CD4-positive, alpha-beta T cell (primary cell): ENCODE results near the gene ZNF331. TPM values are rescaled to one million over a fixed set of nuclear protein-coding genes. Genes with fewer than 3 reads are reported as not detected.

Experiments
- ATAC-seq: fragments of 200-7000 bp; cut with Tn5 transposase; one replicate; pipeline ENCODE4 v1.10.0; 2022; ENCODE audit warnings: mild to moderate bottlenecking; ENCODE audit not compliant: poor library complexity
- CTCF ChIA-PET: fragments of 350-600 bp; sonication (Branson Sonifier 250); formaldehyde crosslinking; loops from one replicate; lab custom pipeline; 2021; ENCODE audit warnings: antibody characterized with exemption, inconsistent platforms; lab: Charles Lee
- POLR2A ChIA-PET: fragments of 350-600 bp; sonication (Branson Sonifier 250); formaldehyde crosslinking; loops from one replicate; lab custom pipeline; 2021; ENCODE audit warnings: antibody characterized with exemption, inconsistent platforms; lab: Charles Lee
- DNase-seq, 14 experiments: peaks; one replicate each; pipeline ENCODE4 v3.0.0-alpha.2; 2013 to 2020; ENCODE audit warnings: mixed read lengths in 2 of 14
- H3K27ac ChIP-seq, 2 donors: one replicate each; pipeline versions ENCODE4 v1.5.1 to v1.7.0; 2013; ENCODE audit warnings: low read length in 2 of 2, low read depth in 1 of 2, mild to moderate bottlenecking in 1 of 2
- H3K27me3 ChIP-seq, 2 experiments: 1 replicate in 1 of 2; 2 replicates in 1 of 2; pipeline versions ENCODE4 v1.6.1 to v1.7.0; 2013; ENCODE audit warnings: low read length in 2 of 2, control low read depth in 1 of 2, mild to moderate bottlenecking in 1 of 2, moderate library complexity in 1 of 2; ENCODE audit not compliant: insufficient read depth in 2 of 2, control insufficient read depth in 1 of 2
- H3K36me3 ChIP-seq: one replicate; pipeline ENCODE4 v1.6.1; 2013; ENCODE audit warnings: low read length, control low read depth; ENCODE audit not compliant: insufficient read depth
- H3K4me1 ChIP-seq: one replicate; pipeline ENCODE4 v1.6.1; 2013; ENCODE audit warnings: low read length, control low read depth; ENCODE audit not compliant: insufficient read depth
- H3K4me3 ChIP-seq: one replicate; pipeline ENCODE4 v1.5.1; 2013; ENCODE audit warnings: mild to moderate bottlenecking, low read length, moderate library complexity
- H3K9me3 ChIP-seq, 2 experiments: 1 replicate in 1 of 2; 2 replicates in 1 of 2; pipeline versions ENCODE4 v1.6.1 to v1.7.0; 2013; ENCODE audit warnings: low read length in 2 of 2, mild to moderate bottlenecking in 2 of 2, control low read depth in 1 of 2, moderate library complexity in 1 of 2; ENCODE audit not compliant: control insufficient read depth in 1 of 2, insufficient read depth in 1 of 2
- H3K27ac Mint-ChIP-seq: one replicate; pipeline ENCODE4 v1.8.0; 2020; ENCODE audit warnings: mixed read lengths
- H3K27me3 Mint-ChIP-seq: one replicate; pipeline ENCODE4 v1.8.0; 2021; ENCODE audit warnings: mixed read lengths
- H3K36me3 Mint-ChIP-seq: one replicate; pipeline ENCODE4 v1.8.0; 2021; ENCODE audit warnings: low read depth, mixed read lengths
- H3K4me1 Mint-ChIP-seq: one replicate; pipeline ENCODE4 v1.8.0; 2021; ENCODE audit warnings: low read depth, mixed read lengths
- H3K4me3 Mint-ChIP-seq: one replicate; pipeline ENCODE4 v1.8.0; 2020; ENCODE audit warnings: mild to moderate bottlenecking, mixed read lengths
- H3K9me3 Mint-ChIP-seq: one replicate; pipeline ENCODE4 v1.8.0; 2020; ENCODE audit warnings: mixed read lengths
- intact Hi-C, 2 experiments: fragments of 100-400 bp; cut with DNase I in 1 of 2; cut with micrococcal nuclease in 1 of 2; formaldehyde crosslinking; loops; one replicate each; pipeline versions ENCODE4 v1.15.1 to v1.9.0; 2023 to 2025; cut with DNase I, micrococcal nuclease
- total RNA-seq, 174 experiments: library from RNA in 2 of 174; stranded (reverse) in 2 of 174; gene quantifications; one replicate each; pipeline ENCODE4 v1.2.3 and lab custom pipeline; 2021 to 2026
- TF ChIP-seq, protein P1 (sequence below): fragments of 200-600 bp; IDR thresholded peaks from one replicate; pipeline ENCODE4 v1.8.0; 2022; ENCODE audit warnings: antibody characterized with exemption, mild to moderate bottlenecking

Gene ZNF331
- total RNA-seq, 2 experiments from 2014 or later = 428 to 437 TPM

DNA sequence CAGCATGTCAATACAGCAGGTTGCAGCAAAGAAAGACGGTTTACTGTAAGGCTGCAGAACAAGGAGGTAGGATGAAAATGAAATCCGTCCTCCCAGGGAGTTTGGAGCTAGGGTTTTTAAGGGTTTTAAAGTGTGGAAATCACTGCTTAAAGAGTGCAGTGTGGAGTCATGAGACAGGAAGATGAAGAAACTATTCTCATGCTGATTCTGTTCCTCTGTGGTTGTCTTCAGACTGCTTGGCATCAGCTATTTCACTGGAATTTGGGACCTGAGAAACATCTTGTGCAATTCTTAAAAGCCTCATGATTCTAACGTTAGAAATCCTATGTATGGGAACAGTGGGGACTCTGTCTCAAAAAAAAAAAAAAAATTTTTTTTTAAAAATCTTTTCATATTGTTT lies 11.4 kb downstream of the ZNF331 start:
- DNase-seq = no peak
- H3K9me3 ChIP-seq = peaks cover 0 to 35% of the 10 kb centered on the region in 2 experiments
- ChIA-PET CTCF (no interaction called here), POLR2A (no interaction called here)
- TF ChIP-seq, protein P1, sequence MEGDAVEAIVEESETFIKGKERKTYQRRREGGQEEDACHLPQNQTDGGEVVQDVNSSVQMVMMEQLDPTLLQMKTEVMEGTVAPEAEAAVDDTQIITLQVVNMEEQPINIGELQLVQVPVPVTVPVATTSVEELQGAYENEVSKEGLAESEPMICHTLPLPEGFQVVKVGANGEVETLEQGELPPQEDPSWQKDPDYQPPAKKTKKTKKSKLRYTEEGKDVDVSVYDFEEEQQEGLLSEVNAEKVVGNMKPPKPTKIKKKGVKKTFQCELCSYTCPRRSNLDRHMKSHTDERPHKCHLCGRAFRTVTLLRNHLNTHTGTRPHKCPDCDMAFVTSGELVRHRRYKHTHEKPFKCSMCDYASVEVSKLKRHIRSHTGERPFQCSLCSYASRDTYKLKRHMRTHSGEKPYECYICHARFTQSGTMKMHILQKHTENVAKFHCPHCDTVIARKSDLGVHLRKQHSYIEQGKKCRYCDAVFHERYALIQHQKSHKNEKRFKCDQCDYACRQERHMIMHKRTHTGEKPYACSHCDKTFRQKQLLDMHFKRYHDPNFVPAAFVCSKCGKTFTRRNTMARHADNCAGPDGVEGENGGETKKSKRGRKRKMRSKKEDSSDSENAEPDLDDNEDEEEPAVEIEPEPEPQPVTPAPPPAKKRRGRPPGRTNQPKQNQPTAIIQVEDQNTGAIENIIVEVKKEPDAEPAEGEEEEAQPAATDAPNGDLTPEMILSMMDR = no peak
- Mint-ChIP-seq H3K27ac (peak overlapping the region; percentile 65), H3K9me3 (no peaks in the 10 kb centered on the region), H3K4me3 (no peak overlapping the region), H3K27me3 (peaks cover 5% of the 10 kb centered on the region), H3K4me1 (peaks cover 65% of the 10 kb centered on the region), H3K36me3 (peaks cover 88% of the 10 kb centered on the region)
- H3K27me3 ChIP-seq = no peaks in the 10 kb centered on the region
- peaks cover 9% of the 10 kb centered on the region for H3K36me3 ChIP-seq
- H3K4me3 ChIP-seq = no peak overlapping the region
- no peak for ATAC-seq
- intact Hi-C loops = loop anchor here in 1 of 2 experiments (1.0 kb wide), 1 partner anchor 10 kb away; no protein-coding TSS in a partner anchor
- H3K4me1 ChIP-seq = peaks cover 8% of the 10 kb centered on the region
- H3K27ac ChIP-seq = no peak overlapping the region

DNA sequence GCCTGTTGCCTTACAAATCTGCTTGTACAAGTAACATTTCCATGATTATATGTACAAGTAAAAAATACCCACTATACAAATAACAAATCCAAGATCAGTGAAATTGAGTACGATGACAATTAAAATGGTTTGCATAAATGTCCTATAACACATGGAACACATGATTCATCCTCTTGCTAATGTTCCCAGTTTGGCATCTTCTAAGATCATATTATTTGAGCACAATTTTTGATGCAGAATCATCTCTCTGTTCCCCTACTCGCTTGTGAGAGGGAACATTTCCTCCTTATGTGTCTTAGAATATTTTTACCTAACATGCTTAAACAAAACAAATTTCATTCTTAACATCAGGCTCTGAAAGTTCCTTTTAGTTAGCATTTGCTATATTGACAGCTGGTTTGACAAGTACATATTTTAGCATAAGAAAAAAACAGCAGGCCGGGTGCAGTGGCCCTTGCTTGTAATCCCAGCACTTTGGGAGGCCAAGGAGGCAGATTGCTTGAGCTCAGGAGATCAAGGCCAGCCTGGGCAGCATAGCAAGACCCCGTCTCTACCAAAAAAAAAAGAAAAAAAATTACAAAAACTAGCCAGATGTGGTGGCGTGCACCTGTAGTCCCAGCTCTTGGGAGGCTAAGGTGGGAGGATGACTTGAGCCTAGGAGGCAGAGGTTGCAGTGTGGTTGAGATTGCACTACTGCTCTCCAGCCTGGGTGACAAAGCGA lies 14.2 kb downstream of the ZNF331 start:
- Mint-ChIP-seq H3K27ac (peak overlapping the region; percentile 99), H3K4me1 (peaks cover 51% of the 10 kb centered on the region), H3K9me3 (no peaks in the 10 kb centered on the region), H3K36me3 (peaks cover 87% of the 10 kb centered on the region), H3K4me3 (peak overlapping the region; percentile 51), H3K27me3 (peaks cover 11% of the 10 kb centered on the region)
- ChIA-PET POLR2A (no interaction called here), CTCF (no interaction called here)
- TF ChIP-seq, protein P1 = no peak
- DNase-seq (no peak), ATAC-seq (no peak)
- Histone ChIP-seq H3K36me3 (peaks cover 3% of the 10 kb centered on the region), H3K9me3 (peaks cover 0 to 48% of the 10 kb centered on the region in 2 experiments), H3K4me3 (no peak overlapping the region), H3K4me1 (peaks cover 17% of the 10 kb centered on the region), H3K27me3 (no peaks in the 10 kb centered on the region), H3K27ac (no peak overlapping the region)
- intact Hi-C loops = loop anchor here in 1 of 2 experiments (10.0 kb wide), 1 partner anchor 313 kb away; the partner anchor contains the start of gene MYADM

DNA sequence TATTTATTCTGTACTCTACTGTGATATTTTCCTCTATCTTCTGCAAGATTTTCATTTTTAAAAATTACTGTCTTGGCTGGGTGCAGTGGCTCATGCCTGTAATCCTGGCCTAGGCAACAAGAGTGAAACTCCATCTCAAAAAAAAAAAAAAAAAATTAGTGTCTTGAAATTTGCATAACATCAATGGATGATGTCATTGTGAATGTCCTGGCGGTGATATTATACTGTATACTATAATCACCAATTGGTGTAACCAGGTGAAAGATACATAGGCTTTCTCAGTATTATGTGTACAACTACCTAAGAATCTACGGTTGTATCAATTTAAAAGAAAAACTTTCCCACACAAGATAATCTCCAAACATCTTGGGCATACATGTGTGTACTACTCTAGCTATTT lies 15.2 kb downstream of the ZNF331 start:
- peak overlapping the region; percentile 71 to 82 for H3K27ac ChIP-seq
- H3K27me3 Mint-ChIP-seq = peaks cover 11% of the 10 kb centered on the region
- H3K4me1 ChIP-seq = peaks cover 17% of the 10 kb centered on the region
- no peaks in the 10 kb centered on the region for H3K9me3 Mint-ChIP-seq
- peaks cover 7% of the 10 kb centered on the region for H3K36me3 ChIP-seq
- CTCF ChIA-PET = no interaction called here
- H3K27me3 ChIP-seq = no peaks in the 10 kb centered on the region
- no peak overlapping the region for H3K4me3 ChIP-seq
- H3K9me3 ChIP-seq = peaks cover 0 to 44% of the 10 kb centered on the region in 2 experiments
- intact Hi-C loops = loop anchor here in 1 of 2 experiments (10.0 kb wide), 1 partner anchor 312 kb away; the partner anchor contains the start of gene MYADM
- peak overlapping the region; percentile 85 for H3K4me3 Mint-ChIP-seq
- peak overlapping the region; percentile 99 for H3K27ac Mint-ChIP-seq
- peaks cover 89% of the 10 kb centered on the region for H3K36me3 Mint-ChIP-seq
- TF ChIP-seq, protein P1 = no peak
- POLR2A ChIA-PET = interaction anchor here (1.8 kb wide), 1 partner anchor 14 kb away, joined by 4 read pairs; no protein-coding TSS in a partner anchor
- DNase-seq (peak in 3 of 14 experiments; percentile 28 to 60 (median 39)), ATAC-seq (peak; percentile 9)
- H3K4me1 Mint-ChIP-seq = peaks cover 45% of the 10 kb centered on the region
